Fibroblast of the conjunctiva (primary cell): ENCODE measurements around the gene NPHP4.

Experiments used
- DNase-seq: peaks from one replicate; pipeline ENCODE4 v3.0.0-alpha.2; 2010; ENCODE audit warnings: low read depth

NPHP4 gene

GRCh38 chr1:5950201-5950895 lies 41.9 kb downstream of the NPHP4 start:
- DNase-seq, result no peak

DNA sequence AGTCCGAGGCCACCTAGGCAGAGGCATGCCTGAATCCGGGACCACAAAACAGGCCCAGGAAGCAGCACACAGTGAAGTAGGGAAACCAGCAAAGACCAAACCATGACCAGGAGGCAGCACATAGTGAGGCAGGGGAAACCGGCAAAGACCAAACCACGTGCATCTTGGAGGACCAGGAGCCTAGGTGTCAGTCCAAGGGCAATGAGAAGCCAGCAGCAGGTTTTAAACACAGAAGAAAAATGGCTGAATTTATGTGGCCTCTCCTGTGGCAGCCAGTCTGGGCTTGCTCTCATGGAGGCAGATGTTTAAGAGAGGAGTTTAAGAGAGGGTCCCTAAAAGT lies 42.5 kb downstream of the NPHP4 start:
- DNase-seq, result no peak

DNA sequence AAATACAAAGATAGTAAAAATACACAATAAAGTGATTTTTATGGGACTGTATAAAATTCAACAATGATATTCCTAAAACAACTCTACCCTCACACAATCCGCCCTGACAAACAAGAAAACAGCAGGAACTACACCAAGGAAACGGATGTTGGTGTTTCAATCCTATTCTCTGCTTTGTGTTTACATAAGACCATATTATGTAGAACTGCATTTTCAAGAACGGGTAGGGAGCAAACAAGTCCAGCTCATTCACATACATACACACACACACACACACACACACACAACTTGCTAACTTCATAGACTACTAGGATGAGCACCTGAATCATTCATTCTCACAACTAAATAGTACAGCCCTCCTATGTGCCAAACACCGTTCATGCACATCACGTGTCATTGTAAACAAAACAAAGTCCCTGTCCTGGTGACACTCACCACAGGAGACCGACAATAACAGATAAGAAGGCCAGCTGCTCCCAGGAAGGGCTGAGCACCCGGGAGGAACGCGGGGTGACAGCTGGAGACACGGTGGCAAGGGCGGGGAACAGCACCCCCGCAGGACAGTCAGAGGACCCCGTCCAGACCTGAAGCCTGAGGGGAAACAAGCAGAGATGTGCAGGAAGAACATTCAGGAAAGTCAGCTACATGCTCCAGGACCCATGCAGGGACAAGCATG lies 43.0 kb downstream of the NPHP4 start:
- DNase-seq, result no peak

GRCh38 chr1:5948681-5949005 lies 43.6 kb downstream of the NPHP4 start:
- no peak for DNase-seq

DNA sequence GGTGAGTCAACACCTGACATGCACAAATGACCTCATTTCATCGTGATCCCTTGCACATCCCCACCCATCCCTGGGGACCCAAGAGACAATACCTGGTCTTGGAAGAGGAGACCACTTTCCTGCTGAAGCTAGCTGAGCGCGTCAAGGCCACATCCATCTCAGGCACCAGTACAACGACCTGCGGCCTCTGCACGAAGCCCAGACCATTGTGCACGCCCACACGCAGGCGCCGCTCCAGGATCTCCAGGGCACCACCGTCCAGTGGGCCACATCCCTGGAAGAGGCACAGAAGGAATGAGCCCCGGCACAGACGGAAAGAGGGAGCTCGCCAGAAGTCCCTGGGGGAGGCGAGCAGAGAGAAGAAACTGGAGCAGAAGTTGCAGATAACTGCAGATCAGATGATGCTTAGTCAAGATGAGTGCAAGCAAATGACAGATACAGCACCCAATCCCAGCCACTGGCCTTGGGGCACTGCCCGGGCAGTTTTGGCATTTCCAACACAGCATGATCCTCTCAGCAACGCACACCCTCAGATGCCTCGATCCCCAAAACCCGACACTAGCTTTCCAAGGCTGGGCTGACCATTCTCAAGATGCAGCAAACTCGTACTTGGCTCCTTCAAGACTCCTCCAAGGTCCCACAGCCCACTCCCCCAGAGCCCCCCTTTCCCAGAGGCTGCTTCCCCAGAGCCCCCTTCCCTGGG lies 44.1 kb downstream of the NPHP4 start:
- DNase-seq, result no peak

DNA sequence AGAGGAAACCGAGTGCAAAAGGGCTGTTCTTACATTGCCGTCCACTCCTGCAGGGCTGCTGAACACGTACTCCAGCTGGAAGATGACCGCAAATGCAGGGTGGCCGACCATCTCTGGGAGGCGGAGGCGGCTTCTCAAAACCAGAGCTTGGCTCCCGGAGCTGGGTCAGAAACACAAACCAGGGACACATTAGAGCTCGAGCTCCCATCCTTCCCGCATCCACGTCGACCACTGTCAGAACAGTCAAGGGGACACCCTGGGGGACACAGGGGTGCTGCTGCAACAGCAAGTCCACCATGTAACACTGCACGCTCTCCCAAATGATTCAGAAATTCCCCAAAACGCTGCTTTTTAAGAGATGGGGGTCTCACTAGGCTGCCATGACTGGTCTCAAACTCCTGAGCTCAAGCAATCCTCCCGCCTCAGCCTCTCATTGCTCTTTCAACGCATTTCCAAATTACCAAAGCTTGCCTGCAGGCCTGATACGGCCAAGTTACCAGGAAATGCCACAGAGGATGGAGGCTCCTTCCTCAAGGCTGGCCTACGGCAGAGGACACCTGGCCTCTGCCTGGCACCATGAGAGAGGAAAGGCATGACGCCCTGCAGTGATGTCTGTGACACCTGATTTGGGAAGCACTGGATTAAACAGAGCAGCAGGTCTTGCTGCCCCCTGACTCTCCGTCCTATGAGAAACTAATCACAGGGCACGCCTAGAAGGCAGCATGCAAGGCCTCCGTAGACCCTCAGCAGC lies 45.0 kb downstream of the NPHP4 start:
- no peak for DNase-seq

- no peak for DNase-seq
Observed at GRCh38 chr1:5945445-5945844, 46.8 kb downstream of the NPHP4 start.

DNA sequence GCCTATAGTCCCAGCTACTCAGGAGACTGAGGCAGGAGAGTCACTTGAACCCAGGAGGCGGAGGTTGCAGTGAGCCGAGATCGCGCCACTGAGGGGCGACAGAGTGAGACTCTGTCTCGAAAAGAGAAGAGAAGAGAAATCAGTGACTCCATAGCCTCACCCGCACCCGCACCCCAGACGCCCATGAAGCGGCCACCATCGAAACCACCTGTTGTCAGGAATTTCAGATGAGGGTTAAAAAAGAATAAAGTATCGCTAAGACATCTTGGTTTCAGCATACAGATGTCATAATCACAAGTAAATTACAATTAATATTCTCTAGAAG lies 47.4 kb downstream of the NPHP4 start:
- DNase-seq, result no peak

- DNase-seq, result no peak
Observed at GRCh38 chr1:5944154-5944842, 47.9 kb downstream of the NPHP4 start.

GRCh38 chr1:5943343-5944124 lies 48.7 kb downstream of the NPHP4 start:
- DNase-seq, result no peak

DNA sequence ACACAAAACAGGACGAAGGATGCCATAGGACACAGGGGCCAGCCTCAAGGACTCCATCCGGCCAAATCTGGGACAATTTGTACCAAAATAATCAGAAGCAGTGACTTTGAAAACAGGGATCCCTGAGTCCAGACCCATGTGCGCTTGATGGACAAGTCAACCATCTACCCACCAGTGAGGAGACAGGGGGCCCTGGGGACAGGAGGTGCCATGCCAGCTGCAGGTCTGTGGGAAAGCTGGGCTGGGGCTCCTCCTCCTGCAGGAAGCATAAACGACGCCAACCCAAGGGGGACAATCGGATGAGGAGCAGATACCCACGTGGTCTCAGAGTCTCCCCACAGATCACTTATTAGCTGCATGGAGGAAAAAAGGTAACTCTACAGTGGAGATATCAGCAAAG lies 50.6 kb downstream of the NPHP4 start:
- no peak for DNase-seq

- no peak for DNase-seq
Observed at GRCh38 chr1:5940723-5941407, 51.4 kb downstream of the NPHP4 start.

DNA sequence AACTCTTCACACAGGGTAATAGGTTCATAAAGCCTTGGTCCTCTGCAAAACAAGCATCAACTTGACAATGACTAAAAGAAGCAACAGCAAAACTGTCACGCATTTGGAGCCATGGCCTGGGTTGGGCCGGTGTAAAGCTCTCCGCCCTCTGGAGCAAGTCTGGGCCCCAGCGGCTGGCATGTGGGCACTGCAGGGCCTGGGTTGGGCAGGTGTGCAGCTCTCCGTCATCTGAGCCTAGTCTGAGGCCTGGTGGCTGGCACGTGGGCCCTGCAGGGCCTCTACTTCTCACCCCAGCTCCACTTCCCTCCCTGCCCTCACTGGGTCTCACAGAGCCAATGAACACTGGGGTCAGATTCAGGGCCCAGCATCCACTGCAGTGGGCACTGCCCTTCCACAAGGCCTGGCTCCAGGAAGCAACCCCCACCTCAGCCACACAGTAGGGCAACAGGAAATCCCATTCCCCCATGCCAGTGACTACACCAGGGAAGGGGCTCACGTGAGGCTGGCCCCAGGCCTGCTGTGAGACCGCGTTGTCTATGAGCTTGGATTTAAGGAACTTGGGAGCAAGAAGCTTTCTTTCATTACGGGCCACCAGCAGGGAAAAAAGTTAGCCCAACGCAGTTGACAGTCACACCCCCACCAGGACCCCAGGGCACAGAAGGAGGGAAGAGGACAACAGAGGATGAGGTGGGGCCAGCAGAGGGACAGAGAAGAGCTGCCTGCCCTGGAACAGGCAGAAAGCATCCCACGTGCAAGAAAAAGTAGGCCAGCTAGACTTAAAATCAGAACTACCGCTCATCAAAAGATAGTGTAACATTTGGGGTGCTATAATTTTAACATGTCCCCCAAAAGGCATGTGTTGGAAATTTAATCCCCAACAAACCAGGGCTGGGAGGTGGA lies 52.7 kb downstream of the NPHP4 start:
- DNase-seq, result no peak

DNA sequence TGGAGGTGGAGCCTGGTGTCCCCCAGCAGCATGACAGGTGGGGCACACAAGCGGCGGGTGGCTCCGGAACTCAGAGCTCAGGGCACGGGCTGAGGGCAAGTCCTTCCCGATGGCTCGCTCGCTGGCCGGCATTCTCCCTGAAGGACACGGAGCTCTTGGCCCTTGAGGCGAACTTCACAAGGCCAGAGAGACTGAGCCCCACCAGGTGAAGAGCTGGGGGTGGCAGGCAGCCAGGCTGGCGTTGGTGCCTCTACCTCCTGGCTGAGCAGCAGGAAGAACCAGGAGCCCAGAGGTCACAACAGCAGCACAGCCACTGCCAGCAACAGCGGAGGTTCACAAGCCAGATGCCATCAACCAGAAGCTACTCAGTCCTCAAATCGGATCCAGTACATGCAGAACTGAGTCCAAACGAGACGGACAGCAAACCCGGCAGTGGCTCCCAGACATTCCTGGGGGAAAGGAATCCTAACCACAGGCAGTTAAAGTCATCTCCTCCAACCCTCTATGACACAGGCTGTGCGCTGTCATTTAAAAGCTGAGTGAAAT lies 54.1 kb downstream of the NPHP4 start:
- DNase-seq, result no peak

GRCh38 chr1:5937373-5937857 lies 54.8 kb downstream of the NPHP4 start:
- no peak for DNase-seq

- DNase-seq, result no peak
Observed at GRCh38 chr1:5936621-5937372, 55.4 kb downstream of the NPHP4 start.

DNA sequence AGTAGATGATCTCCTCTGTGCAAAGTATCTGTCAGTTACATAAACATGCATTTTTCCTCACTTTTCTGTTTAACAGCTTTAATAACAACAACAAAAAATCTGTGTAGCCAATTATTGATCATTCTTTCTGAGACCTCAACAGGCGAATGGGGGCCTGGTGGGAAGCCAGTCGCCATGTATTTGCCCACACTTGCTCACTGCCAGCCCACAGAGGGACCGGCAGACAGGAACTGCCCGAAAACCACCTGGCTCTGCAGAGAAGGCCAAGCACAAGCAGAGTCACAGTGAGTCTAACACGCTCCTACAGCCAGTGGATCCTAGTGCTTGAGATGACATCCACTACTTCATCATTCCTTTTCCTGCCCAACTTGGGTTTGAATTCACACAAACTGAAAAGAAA lies 56.1 kb downstream of the NPHP4 start:
- DNase-seq, result no peak

DNA sequence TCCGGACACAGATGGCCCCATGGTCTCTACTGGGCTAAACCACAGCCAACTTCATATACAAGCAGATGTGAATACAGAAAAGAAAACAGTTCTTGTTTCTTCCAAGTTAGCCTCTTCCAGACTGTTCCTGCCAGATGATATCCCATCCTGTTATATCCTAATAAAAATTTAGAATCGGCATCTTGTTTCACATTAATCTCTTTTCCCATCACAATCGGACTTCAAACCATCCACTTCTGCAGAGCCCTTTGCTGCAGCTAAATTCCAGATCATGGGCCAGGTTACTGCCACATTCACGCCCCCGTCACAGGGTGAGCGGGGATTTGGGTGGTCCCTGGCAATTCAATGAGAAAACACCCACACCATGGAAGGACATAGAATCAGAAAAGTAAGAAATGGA lies 57.2 kb downstream of the NPHP4 start:
- no peak for DNase-seq
